ENCODE data around the gene LTBP1.

DNA sequence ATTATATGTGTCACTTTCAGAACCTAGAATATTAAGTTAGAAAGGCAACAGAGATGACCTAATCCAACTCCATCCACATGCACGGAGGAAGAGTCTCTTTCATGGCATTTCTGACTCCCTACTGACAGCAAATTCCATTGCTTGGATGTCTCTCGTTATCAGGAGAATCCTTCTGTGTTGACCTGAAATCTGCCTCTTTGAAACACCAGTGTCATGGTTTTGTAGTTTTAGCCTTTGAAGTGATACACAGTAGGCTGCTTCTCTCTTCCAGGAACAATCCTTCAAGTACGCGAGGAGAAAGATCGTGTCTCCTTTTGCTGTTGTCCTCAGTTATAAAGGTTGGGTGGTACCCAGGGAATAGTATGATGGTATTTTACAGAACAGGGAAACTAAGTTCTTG lies 327.8 kb downstream of the LTBP1 start:
- TF ChIP-seq EZH2phosphoT487 (IDR thresholded peaks at IDR 0.05; ENCODE audit: insufficient read depth, low read depth) (no peak), EZH2 (IDR thresholded peaks at IDR 0.05; ENCODE audit: insufficient read depth, poor library complexity, severe bottlenecking) (no peak)
